SK-N-SH (cell line): ENCODE results near the gene PLGRKT. TPM values are rescaled to one million over a fixed set of nuclear protein-coding genes. Genes with fewer than 3 reads are reported as not detected.

Experiments
- CTCF ChIA-PET: fragments of 300-600, 350-600 bp; formaldehyde crosslinking; extraction: SDS; loops from one replicate; lab custom pipeline; 2021; lab: Yijun Ruan, JAX
- POLR2A ChIA-PET: fragments of 350-600 bp; sonication (Branson Sonifier 250); formaldehyde crosslinking; extraction: SDS; loops from one replicate; lab custom pipeline; 2020; ENCODE audit warnings: antibody characterized with exemption, inconsistent platforms; lab: Yijun Ruan, JAX
- DNase-seq: peaks from one replicate; pipeline ENCODE4 v3.0.0; 2012
- H2AFZ ChIP-seq: fragments of 200-600 bp; sonication (generic); 2 replicates; pipeline ENCODE4 v1.8.1; 2016; ENCODE audit warnings: antibody characterized with exemption, mild to moderate bottlenecking, low read depth
- H3F3A ChIP-seq: fragments of 200-600 bp; sonication (generic); replicated peaks from 2 replicates; pipeline ENCODE3; 2016; ENCODE audit warnings: antibody characterized with exemption, mild to moderate bottlenecking; ENCODE audit not compliant: insufficient read depth
- H3K27ac ChIP-seq, 2 experiments: fragments of 200-500 bp in 1 of 2; fragments of 200-600 bp in 1 of 2; sonication (Bioruptor generic) in 1 of 2; sonication (generic), shearing (Covaris generic) in 1 of 2; 2 replicates each; pipeline versions ENCODE4 v1.5.1 to v1.6.1; 2014 to 2016; ENCODE audit warnings: low read depth in 2 of 2, inconsistent platforms in 1 of 2, low read length in 1 of 2, mild to moderate bottlenecking in 1 of 2, mixed read lengths in 1 of 2
- H3K27me3 ChIP-seq: fragments of 200-600 bp; sonication (generic), shearing (Covaris generic); 2 replicates; pipeline ENCODE4 v1.6.1; 2016; ENCODE audit warnings: mixed run types; ENCODE audit not compliant: insufficient read depth
- H3K36me3 ChIP-seq, 2 experiments: fragments of 200-500 bp in 1 of 2; fragments of 200-600 bp in 1 of 2; sonication (Bioruptor generic) in 1 of 2; sonication (generic) in 1 of 2; replicated peaks in 1 of 2; 2 replicates each; pipeline versions ENCODE3 to v1.5.1; 2014 to 2016; ENCODE audit warnings: low read length in 1 of 2, mild to moderate bottlenecking in 1 of 2; ENCODE audit not compliant: insufficient read depth in 2 of 2, control insufficient read depth in 1 of 2
- H3K4me1 ChIP-seq, 2 experiments: fragments of 200-500 bp in 1 of 2; fragments of 200-600 bp in 1 of 2; sonication (Bioruptor generic) in 1 of 2; sonication (generic), shearing (Covaris generic) in 1 of 2; 2 replicates each; pipeline versions ENCODE4 v1.5.1 to v1.6.1; 2014 to 2016; ENCODE audit warnings: low read depth in 1 of 2, low read length in 1 of 2, mixed run types in 1 of 2; ENCODE audit not compliant: insufficient read depth in 2 of 2, control insufficient read depth in 1 of 2
- H3K4me2 ChIP-seq: fragments of 200-600 bp; sonication (generic), shearing (Covaris generic); 2 replicates; pipeline ENCODE4 v1.6.1; 2017; ENCODE audit warnings: mixed run types
- H3K4me3 ChIP-seq, 2 experiments: fragments of 200-500 bp in 1 of 2; fragments of 200-600 bp in 1 of 2; sonication (Bioruptor generic) in 1 of 2; sonication (generic), shearing (Covaris generic) in 1 of 2; 2 replicates each; pipeline versions ENCODE4 v1.5.1 to v1.8.1; 2014 to 2016; ENCODE audit warnings: low read depth in 2 of 2, inconsistent platforms in 1 of 2, low read length in 1 of 2, mild to moderate bottlenecking in 1 of 2, mixed read lengths in 1 of 2, moderate library complexity in 1 of 2
- H3K79me2 ChIP-seq: fragments of 200-600 bp; sonication (generic); 2 replicates; pipeline ENCODE4 v1.8.1; 2017; ENCODE audit warnings: mild to moderate bottlenecking; ENCODE audit not compliant: insufficient read depth
- H3K9ac ChIP-seq: fragments of 200-600 bp; sonication (generic); 2 replicates; pipeline ENCODE4 v1.6.1; 2017; ENCODE audit warnings: mixed run types
- H3K9me2 ChIP-seq: fragments of 200-600 bp; sonication (generic); 2 replicates; pipeline ENCODE4 v1.6.1; 2017; ENCODE audit warnings: mixed run types
- H3K9me3 ChIP-seq: fragments of 200-600 bp; sonication (generic); 2 replicates; pipeline ENCODE4 v1.6.1; 2017; ENCODE audit warnings: mixed run types, mild to moderate bottlenecking, moderate library complexity
- H4K20me1 ChIP-seq: fragments of 200-600 bp; sonication (generic); 2 replicates; pipeline ENCODE4 v1.6.1; 2017; ENCODE audit warnings: mild to moderate bottlenecking, mixed run types; ENCODE audit not compliant: insufficient read depth
- CHD2 ChIP-seq: fragments of 150-350 bp; IDR thresholded peaks from 2 replicates; pipeline ENCODE4 v1.6.1; 2018; ENCODE audit warnings: low read length; ENCODE audit not compliant: partially characterized antibody
- ELF1 ChIP-seq: IDR thresholded peaks from 2 replicates; pipeline ENCODE4 v1.4.0; 2012
- FOXJ3 ChIP-seq: sonication (generic); formaldehyde crosslinking; IDR thresholded peaks from 2 replicates; pipeline ENCODE4 v1.5.1; 2020; ENCODE audit warnings: mild to moderate bottlenecking, missing genetic modification reagents
- GATA2 ChIP-seq: sonication (generic); formaldehyde crosslinking; IDR thresholded peaks from 2 replicates; pipeline ENCODE4 v1.5.0; 2020; ENCODE audit warnings: mild to moderate bottlenecking, missing genetic modification reagents
- MEF2A ChIP-seq: IDR thresholded peaks from 2 replicates; pipeline ENCODE4 v1.4.0; 2012; ENCODE audit warnings: low read depth, borderline replicate concordance
- MXI1 ChIP-seq: IDR thresholded peaks from 2 replicates; pipeline ENCODE4 v1.6.1; 2012; ENCODE audit warnings: mild to moderate bottlenecking, low read depth, low read length, improper control_type of control experiment
- NFIC ChIP-seq: IDR thresholded peaks from 2 replicates; pipeline ENCODE4 v1.4.0; 2012; ENCODE audit warnings: borderline replicate concordance
- NRF1 ChIP-seq: IDR thresholded peaks from 2 replicates; pipeline ENCODE4 v1.6.1; 2012; ENCODE audit warnings: low read depth, mild to moderate bottlenecking, low read length
- POLR2AphosphoS5 ChIP-seq: IDR thresholded peaks from 2 replicates; pipeline ENCODE4 v1.6.1; 2012; ENCODE audit warnings: low read depth, low read length
- RAD21 ChIP-seq: IDR thresholded peaks from 2 replicates; pipeline ENCODE4 v1.6.1; 2012; ENCODE audit warnings: mild to moderate bottlenecking, low read length
- RCOR1 ChIP-seq: fragments of 150-350 bp; IDR thresholded peaks from 2 replicates; pipeline ENCODE4 v1.6.1; 2017; ENCODE audit warnings: antibody characterized with exemption, low read length
- RFX5 ChIP-seq: IDR thresholded peaks from 2 replicates; pipeline ENCODE4 v1.6.1; 2012; ENCODE audit warnings: mild to moderate bottlenecking, improper control_type of control experiment, low read length
- RXRA ChIP-seq: IDR thresholded peaks from 2 replicates; pipeline ENCODE4 v1.4.0; 2012; ENCODE audit warnings: low read depth, mild to moderate bottlenecking, borderline replicate concordance
- SIN3A ChIP-seq: IDR thresholded peaks from 2 replicates; pipeline ENCODE4 v1.6.1; 2012; ENCODE audit warnings: low read depth, mild to moderate bottlenecking, low read length, moderate library complexity, borderline replicate concordance
- SMC3 ChIP-seq: IDR thresholded peaks from 2 replicates; pipeline ENCODE4 v1.6.1; 2012; ENCODE audit warnings: low read depth, low read length, improper control_type of control experiment
- TAF1 ChIP-seq: IDR thresholded peaks from 2 replicates; pipeline ENCODE4 v1.6.1; 2012; ENCODE audit warnings: low read depth, mild to moderate bottlenecking, low read length, moderate library complexity, borderline replicate concordance
- WGBS: methylation state at CpG from one replicate; pipeline ENCODE4 v1.1.6; 2017; ENCODE audit warnings: low lambda C conversion rate; 5-methylcytosine and 5-hydroxymethylcytosine counted together
- polyA plus RNA-seq, 3 experiments: library from polyadenylated mRNA; depleted of rRNA; stranded (reverse); fragments of >200 nt; gene quantifications; 2 replicates each; pipeline ENCODE4 v1.2.3, GENCODE V29; 2012
- TF ChIP-seq, protein P1 (sequence below): fragments of 150-350 bp; IDR thresholded peaks from 2 replicates; pipeline ENCODE4 v1.6.1; 2016; ENCODE audit warnings: mild to moderate bottlenecking, low read depth, low read length
- TF ChIP-seq, protein P2 (sequence below): IDR thresholded peaks from 2 replicates; pipeline ENCODE4 v1.4.0; 2012; ENCODE audit warnings: low read depth
- TF ChIP-seq, protein P3 (sequence below): IDR thresholded peaks from 2 replicates; pipeline ENCODE4; 2012
- TF ChIP-seq, protein P4 (sequence below): fragments of 200-600 bp; sonication (generic); IDR thresholded peaks from 2 replicates; pipeline ENCODE4 v1.6.1; 2017; ENCODE audit warnings: antibody characterized with exemption, mild to moderate bottlenecking, moderate library complexity
- TF ChIP-seq, protein P5 (sequence below): fragments of 150-350 bp; IDR thresholded peaks from 2 replicates; pipeline ENCODE4 v1.6.1; 2017; ENCODE audit warnings: antibody characterized with exemption, low read length, low read depth, borderline replicate concordance

PLGRKT gene
- polyA plus RNA-seq, 1 of the 3 experiments (the other 2 are of a cell fraction): 11.4 TPM

DNA sequence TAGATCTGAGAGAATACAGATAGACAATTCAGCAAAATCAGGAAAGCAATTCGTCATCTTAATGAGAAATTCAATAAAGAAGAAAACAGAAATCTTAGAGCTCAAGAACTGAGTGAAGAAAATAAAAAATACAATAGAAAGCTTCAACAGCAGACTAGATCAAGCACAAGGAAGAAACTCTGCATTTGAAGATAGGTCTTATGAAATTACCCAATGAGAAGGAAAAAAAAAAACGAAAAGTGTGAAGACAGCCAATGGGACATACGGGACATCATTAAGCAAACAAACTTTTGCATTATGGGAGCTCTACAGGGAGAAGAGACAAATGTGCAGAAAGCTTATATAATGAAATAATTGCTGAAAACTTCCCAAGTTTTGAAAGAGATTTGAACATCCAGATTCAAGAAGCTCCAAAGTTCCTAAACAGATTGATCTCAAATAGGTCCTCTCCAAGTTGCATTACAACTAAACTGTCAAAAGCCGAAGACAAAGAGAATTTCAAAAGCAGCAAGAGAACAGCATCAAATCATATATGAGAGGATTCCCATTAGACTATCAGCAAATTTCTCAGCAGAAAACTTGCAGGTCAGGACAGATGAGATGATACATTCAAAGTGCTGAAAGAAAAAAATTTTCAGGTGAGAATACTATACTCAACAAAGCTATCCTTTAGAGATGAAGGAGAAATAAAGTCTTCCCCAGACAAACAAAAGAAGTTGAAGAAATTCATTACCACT lies 122.4 kb downstream of the PLGRKT start:
- POLR2A ChIA-PET: no interaction called here
- TF ChIP-seq TAF1 (no peak), SIN3A (no peak), ELF1 (no peak), MXI1 (no peak), MEF2A (no peak), CHD2 (no peak), RAD21 (no peak), RFX5 (no peak), NFIC (no peak)
- TF ChIP-seq, protein P1, sequence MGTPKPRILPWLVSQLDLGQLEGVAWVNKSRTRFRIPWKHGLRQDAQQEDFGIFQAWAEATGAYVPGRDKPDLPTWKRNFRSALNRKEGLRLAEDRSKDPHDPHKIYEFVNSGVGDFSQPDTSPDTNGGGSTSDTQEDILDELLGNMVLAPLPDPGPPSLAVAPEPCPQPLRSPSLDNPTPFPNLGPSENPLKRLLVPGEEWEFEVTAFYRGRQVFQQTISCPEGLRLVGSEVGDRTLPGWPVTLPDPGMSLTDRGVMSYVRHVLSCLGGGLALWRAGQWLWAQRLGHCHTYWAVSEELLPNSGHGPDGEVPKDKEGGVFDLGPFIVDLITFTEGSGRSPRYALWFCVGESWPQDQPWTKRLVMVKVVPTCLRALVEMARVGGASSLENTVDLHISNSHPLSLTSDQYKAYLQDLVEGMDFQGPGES: no peak
- TF ChIP-seq, protein P2, sequence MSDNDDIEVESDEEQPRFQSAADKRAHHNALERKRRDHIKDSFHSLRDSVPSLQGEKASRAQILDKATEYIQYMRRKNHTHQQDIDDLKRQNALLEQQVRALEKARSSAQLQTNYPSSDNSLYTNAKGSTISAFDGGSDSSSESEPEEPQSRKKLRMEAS: no peak
- TF ChIP-seq, all 33 proteins: peak for 0
- Histone ChIP-seq H3K9me3 (no peaks in the 10 kb centered on the region), H3K36me3 (no peaks in the 10 kb centered on the region), H3K27me3 (no peaks in the 10 kb centered on the region), H2AFZ (no peak overlapping the region), H3K27ac (no peak overlapping the region), H3K9ac (no peak overlapping the region), H3K4me1 (no peaks in the 10 kb centered on the region), H4K20me1 (no peaks in the 10 kb centered on the region), H3F3A (no peaks in the 10 kb centered on the region), H3K9me2 (no peaks in the 10 kb centered on the region), H3K79me2 (no peaks in the 10 kb centered on the region), H3K4me2 (no peak overlapping the region), H3K4me3 (no peak overlapping the region)
- WGBS: 6% methylated on average over 4 of the region's 4 CpGs
- CTCF ChIA-PET: no interaction called here
- no peak for DNase-seq

DNA sequence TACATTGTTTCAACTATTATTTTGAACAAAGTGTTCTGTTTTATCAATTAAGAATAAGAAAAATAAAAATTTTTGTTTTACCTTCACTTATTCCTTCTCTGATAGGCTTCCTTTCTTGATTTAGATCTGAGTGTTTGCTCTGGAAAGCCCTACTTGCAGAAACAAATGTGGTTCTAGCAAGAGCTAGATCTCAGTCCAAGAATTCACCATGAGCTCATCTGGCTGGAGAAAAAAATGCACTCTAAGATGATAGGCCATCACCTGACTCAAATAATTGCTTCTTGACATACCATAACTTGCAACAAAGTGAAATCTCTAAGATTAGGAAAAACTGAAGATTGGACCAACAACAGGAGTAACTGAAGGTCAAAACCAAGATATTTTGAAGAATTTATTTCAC lies 126.9 kb downstream of the PLGRKT start:
- Histone ChIP-seq H2AFZ (no peak overlapping the region), H3K4me3 (no peak overlapping the region), H3K79me2 (no peaks in the 10 kb centered on the region), H3K27ac (no peak overlapping the region), H3K4me1 (no peaks in the 10 kb centered on the region), H3K9me3 (no peaks in the 10 kb centered on the region), H3K27me3 (no peaks in the 10 kb centered on the region; the same call in 1 of the 2 replicates), H3K9ac (no peak overlapping the region), H4K20me1 (no peaks in the 10 kb centered on the region), H3F3A (no peaks in the 10 kb centered on the region), H3K36me3 (no peaks in the 10 kb centered on the region), H3K4me2 (no peak overlapping the region), H3K9me2 (no peaks in the 10 kb centered on the region)
- CTCF ChIA-PET: no interaction called here
- DNase-seq: no peak
- no peak for TF ChIP-seq RFX5
- TF ChIP-seq CHD2: no peak
- TF ChIP-seq, protein P3, sequence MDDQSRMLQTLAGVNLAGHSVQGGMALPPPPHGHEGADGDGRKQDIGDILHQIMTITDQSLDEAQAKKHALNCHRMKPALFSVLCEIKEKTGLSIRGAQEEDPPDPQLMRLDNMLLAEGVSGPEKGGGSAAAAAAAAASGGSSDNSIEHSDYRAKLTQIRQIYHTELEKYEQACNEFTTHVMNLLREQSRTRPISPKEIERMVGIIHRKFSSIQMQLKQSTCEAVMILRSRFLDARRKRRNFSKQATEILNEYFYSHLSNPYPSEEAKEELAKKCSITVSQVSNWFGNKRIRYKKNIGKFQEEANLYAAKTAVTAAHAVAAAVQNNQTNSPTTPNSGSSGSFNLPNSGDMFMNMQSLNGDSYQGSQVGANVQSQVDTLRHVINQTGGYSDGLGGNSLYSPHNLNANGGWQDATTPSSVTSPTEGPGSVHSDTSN: no peak
- TF ChIP-seq NRF1: no peak
- TF ChIP-seq, protein P4, sequence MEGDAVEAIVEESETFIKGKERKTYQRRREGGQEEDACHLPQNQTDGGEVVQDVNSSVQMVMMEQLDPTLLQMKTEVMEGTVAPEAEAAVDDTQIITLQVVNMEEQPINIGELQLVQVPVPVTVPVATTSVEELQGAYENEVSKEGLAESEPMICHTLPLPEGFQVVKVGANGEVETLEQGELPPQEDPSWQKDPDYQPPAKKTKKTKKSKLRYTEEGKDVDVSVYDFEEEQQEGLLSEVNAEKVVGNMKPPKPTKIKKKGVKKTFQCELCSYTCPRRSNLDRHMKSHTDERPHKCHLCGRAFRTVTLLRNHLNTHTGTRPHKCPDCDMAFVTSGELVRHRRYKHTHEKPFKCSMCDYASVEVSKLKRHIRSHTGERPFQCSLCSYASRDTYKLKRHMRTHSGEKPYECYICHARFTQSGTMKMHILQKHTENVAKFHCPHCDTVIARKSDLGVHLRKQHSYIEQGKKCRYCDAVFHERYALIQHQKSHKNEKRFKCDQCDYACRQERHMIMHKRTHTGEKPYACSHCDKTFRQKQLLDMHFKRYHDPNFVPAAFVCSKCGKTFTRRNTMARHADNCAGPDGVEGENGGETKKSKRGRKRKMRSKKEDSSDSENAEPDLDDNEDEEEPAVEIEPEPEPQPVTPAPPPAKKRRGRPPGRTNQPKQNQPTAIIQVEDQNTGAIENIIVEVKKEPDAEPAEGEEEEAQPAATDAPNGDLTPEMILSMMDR: no peak
- TF ChIP-seq POLR2AphosphoS5: no peak
- no peak for TF ChIP-seq RCOR1
- TF ChIP-seq RXRA: no peak
- no peak for TF ChIP-seq GATA2 (CRISPR knock-in tag)
- TF ChIP-seq, protein P2: no peak
- TF ChIP-seq SMC3: no peak
- no peak for TF ChIP-seq FOXJ3
- TF ChIP-seq, protein P5, sequence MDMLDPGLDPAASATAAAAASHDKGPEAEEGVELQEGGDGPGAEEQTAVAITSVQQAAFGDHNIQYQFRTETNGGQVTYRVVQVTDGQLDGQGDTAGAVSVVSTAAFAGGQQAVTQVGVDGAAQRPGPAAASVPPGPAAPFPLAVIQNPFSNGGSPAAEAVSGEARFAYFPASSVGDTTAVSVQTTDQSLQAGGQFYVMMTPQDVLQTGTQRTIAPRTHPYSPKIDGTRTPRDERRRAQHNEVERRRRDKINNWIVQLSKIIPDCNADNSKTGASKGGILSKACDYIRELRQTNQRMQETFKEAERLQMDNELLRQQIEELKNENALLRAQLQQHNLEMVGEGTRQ: no peak
- no peak for TF ChIP-seq MXI1
- POLR2A ChIA-PET: no interaction called here
